Frontal cortex (tissue), 4 donors: ENCODE measurements around the gene RBM22. TPM values are rescaled to one million over a fixed set of nuclear protein-coding genes. Genes with fewer than 3 reads are reported as not detected.
"Not testable (repeated sequence)": the region's sequence is repeated elsewhere in the genome, so short reads cannot be mapped to it uniquely, and the experiment has no call there.

ENCODE experiments used
- DNase-seq, 2 donors: peaks; one replicate each; pipeline ENCODE4 v3.0.0; 2012; ENCODE audit warnings: low spot score in 2 of 2
- FAIRE-seq: peaks from 2 replicates; lab custom pipeline; 2012; peaks lifted over from hg19 to GRCh38; lab: Jason Lieb, UNC
- total RNA-seq: library from RNA; depleted of rRNA; stranded (reverse); fragments of >200 nt; gene quantifications from one replicate; pipeline ENCODE4 v1.2.3, GENCODE V29; 2014
- donor health status: control.
- donor health status: control.
- donor health status: control.

The RBM22 gene
- 25.3 TPM for total RNA-seq

DNA sequence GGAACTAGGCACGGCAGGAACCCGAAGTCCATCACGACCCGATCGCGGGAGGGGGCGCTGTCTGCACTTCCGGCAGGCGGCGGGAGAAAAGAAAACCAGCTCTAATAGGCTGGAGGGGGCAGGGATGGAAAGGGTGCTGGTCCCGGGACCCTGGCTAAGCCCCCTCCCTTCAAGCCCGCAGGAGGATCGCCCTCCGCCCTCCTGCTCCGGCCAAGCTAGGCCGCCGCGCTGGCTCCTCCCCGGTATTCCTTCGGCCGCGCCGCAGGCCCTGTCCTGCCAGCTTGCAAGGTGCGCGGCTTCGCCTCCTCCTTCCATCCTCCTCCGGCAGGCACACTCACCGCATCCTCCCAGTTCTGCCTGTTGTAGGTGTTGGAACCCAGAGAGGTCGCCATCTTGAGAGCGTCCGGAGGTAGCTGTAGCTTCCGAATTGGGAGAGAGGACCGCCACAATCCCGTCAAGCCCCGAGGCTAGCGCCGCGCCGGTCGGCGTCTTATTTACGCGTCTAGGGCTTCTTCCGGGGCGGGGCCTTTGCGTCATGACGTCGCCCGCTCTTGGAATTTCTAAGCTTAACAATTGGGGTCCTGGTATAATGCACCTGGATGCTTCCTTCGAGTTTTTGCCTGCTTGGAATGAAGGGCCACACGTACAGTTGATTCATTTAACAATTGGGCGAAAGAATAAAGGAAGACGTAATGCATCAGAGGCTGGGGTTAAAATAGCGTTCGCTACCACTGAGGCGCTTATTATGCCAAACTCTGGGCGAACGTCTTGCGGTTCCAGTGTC is at the start of gene RBM22:
RBM22 (minus strand) TSS at position 469 of the 784 bp plus-strand sequence; CDS start at position 392, 77 bp downstream.
- DNase-seq (peak; percentile 69 to 76), FAIRE-seq (no peak)

DNA sequence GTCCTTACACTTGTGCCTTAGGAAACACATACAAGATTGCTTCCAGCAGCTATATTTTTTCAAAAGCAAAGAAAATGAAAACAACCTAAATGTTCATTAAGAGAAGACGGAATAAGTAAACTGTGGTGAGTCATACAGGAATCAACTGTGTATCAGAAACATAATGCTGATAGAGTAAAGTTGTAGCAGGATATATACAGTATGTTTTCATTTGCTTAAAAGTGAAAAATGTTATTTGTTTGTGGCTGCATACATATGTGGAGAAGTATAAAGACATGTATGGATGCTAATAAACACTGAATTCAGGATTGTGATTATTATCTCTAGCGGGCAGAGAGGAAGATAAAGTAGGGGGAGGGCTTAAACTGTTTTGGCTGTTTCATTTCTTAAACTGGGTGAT is 49.6 kb upstream of the RBM22 start:
- FAIRE-seq: no peak

DNA sequence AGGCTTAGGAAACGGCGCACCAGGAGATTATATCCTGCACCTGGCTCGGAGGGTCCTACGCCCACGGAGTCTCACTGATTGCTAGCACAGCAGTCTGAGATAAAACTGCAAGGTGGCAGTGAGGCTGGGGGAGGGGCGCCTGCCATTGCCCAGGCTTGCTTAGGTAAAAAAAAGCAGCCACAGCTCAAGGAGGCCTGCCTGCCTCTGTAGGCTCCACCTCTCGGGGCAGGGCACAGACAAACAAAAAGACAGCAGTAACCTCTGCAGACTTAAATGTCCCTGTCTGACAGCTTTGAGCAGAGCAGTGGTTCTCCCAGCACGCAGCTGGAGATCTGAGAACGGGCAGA is 42.3 kb upstream of the RBM22 start:
- not testable (repeated sequence) for DNase-seq, FAIRE-seq

More for the DNA sequence above, 49.6 kb upstream of the RBM22 start:
- DNase-seq: no peak

DNA sequence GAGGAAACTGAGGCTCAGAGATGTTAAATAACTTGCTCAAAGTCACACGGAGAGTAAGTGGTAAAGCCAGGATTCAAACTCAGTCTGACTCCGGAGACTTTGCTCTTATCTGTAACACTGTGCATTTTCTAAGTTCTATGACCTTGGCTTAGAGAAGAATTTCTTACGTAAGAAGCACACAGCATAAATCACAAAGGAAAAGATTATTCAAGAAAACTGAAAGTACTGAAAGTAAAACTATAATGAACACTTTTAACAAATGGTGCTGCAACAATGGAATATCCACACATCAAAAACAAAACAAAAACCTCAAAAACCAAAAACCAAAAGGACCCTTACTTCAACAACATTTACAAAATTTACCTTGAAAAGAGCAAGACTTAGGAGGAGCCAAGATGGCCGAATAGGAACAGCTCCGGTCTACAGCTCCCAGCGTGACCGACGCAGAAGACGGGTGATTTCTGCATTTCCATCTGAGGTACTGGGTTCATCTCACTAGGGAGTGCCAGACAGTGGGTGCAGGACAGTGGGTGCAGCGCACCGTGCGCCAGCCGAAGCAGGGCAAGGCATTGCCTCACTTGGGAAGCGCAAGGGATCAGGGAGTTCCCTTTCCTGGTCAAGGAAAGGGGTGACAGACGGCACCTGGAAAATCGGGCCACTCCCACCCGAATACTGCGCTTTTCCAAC is 41.7 kb upstream of the RBM22 start:
- DNase-seq, FAIRE-seq: not testable (repeated sequence)

DNA sequence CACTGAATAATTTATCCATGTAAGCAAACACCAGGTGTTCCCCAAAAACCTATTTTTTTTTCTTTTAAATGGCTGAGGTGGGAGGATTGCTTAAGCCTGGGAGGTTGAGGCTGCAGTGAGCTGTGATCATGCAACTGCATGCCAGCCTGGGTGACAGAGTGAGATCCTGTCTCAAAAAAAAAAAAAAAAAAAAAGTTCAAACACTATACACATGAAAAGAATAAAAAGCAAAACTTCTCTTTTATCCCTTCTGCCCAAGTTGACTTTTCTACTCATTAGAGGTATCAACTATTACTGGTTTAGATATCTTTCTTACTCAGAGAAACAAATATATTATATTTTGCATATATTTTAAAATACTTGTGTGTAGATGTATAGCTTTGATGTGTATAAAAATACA is 40.1 kb upstream of the RBM22 start:
- DNase-seq: no peak
- no peak for FAIRE-seq

DNA sequence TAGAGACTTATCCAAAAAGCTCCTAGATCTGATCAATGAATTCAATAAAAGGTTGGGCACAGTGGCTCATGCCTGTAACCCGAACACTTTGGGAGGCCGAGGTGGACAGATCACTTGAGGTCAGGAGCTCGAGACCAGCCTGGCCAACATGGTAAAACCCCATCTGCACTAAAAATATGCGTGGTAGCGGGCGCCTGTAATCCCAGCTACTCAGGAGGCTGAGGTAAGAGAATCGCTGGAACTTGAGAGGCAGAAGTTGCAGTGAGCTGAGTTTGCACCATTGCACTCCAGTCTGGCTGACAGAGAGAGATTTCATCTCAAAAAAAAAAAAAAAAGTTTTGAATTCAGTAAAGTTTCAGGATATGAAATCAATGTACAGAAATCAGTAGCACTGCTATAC is 38.0 kb upstream of the RBM22 start:
- FAIRE-seq: no peak
- no peak for DNase-seq

DNA sequence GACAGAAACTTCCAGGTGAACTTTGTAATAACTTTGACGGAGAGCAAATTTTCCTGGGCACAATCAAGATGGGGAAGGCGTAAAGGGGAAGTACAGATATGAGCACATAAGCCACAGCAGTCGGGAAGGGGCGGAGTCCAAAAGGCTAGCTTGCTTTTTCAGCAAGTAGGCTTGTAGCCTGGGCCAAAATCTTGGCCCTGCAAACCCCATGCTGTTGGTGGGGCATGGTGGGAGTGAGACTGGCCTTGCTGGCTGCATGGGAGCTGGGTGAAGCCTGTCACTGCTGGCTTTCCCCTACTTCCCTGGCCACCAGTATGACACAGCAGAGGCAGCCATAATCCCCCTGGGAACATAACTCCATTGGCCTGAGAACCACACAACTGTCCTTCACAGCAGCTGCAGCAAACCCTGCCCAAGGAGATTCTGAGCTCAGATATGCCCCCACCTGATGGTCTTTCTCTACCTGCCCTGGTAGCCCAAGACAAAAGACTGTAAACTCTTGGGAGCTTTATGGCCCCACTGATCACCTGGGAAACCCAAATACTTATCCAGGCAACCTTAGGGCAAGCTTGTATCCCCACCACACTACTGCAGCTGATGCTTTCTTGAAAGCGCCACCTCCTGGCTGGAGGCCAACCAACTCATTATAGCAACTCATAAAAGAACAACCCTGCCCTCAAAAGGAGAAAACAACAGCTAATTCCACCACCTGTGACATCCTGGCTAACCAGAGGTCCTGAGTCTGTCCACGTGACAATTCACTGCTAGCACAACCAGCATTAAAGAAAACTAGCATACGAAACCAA is 33.9 kb upstream of the RBM22 start:
- DNase-seq (no peak), FAIRE-seq (no peak)

DNA sequence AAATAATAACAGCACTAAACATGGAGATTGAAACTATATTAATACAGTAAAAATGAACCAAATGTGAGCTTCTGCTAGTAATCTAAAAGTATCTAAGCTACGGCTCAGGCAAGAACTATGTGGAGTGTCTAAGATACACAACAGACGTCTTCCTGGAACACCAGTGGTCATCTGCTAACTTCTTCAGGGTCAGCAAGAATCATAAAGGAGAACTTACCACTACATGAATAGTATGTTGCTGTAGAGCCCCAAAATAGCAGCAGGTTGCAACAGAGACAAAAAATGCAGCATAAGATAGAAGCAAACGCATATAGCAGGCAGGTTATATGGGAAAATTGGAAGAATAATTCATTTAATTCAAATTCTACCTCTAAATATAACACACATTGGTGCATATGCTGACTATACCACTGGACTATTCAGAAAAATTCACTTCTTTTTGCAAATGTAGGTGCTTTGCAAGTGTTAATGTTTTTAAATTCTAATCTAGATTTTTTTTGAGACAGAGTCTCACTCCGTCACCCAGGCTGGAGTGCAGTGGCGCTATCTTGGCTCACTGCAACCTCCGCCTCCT is 30.9 kb upstream of the RBM22 start:
- FAIRE-seq (no peak), DNase-seq (peak in 1 of 2 donors; percentile 9)

DNA sequence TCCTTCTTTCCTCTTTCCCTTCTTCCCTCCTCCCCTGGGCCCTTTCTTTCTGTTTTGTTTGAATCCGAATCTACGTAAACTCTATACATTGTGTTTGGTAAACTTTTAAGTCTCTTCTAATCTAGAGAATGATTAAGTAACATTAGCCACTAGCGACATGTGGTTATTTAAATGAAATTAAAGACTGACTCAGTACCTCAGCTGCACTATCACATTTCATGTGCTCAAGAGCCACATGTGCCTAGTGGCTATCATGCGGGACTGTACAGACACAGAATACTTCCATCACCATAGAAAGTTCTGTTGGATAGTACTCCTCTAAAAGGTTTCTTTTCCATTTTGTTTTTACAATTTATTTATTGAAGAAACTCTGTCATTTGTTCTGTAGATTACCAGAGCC is 29.0 kb upstream of the RBM22 start:
- FAIRE-seq (no peak), DNase-seq (no peak)

DNA sequence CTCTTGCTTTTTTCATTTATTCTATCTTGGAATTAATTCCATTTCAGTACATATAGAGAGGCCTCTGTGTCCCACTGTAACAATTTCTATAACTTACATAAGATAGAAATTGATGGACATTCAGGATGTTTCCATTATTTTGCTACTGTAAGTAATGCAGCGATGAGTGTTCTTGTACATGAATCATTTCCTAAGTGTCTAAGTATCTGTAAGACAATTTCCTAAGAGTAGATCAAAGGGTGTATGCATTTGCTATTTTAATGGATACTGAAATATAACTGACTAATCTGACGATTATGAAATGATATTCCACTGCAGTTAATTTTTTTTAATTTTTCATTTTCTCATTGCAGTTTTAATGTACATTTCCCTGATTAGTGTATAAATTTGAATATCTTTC is 23.0 kb upstream of the RBM22 start:
- no peak for DNase-seq
- FAIRE-seq: no peak

DNA sequence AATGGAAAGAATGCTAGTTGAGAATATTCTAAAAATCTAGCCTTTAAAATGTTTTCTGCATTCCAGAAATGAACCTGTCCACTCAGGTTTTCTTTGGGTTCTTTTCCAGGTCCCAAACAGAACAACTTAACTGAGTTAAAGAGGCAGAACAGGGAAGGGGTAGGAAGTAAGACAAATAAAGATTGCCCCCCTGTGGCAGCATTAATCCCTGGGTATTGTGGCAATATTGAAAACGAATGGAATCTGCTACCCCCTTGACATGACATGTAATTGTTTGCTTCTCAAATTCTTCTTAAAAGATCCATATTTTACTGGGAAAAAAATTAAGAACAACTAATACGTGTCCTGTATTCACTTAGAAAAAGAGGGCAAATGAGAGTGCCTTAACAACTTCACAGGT is 9.3 kb upstream of the RBM22 start:
- no peak for DNase-seq
- FAIRE-seq: no peak

DNA sequence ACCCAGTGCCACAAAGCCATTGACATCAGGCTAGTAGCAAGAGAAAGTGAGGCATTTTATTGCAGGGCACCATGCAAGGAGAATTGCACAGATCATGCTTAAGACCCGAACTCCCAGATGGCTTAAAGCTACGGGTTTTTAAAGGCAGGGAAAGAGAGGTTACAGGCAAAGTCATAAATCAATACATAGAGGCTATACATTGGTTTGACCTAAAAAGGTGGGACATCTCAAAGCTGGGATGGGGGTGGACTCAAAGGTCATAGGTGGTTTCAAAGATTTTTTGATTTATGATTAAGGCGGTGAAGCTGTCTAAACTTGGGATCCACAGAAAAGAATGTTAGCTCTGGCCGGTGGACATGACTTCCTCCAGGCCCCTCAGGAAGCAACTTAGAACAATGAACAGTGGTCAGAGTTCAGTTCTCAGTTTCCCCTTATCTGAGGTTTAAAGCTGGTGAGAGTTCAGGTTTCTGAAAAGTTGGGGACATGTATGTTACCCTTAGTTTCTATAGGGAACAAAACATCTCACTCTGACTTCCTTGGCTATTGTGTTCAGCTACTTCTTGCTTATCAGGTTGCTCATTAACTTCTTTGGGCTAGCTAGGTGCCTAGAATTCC is 6.0 kb upstream of the RBM22 start:
- FAIRE-seq (no peak), DNase-seq (no peak)

DNA sequence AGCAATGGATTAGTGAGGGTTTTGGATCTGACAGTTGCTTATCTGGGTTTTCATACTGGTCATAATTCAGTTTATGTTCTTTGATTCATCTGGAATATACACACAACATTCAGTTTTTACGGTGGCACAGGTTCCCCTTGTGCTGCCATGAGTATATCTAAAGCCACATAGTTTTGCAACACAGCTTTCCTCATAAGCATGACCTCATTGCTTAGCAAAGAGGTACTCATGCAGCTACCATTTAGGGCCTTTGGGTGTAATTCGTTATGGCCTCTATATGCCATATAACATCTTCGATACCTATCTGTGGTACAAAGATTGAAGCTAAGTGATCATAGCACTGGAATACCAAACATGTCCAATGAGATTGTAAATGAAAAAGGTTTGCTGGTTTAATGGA is 2.9 kb upstream of the RBM22 start:
- FAIRE-seq (no peak), DNase-seq (no peak)

DNA sequence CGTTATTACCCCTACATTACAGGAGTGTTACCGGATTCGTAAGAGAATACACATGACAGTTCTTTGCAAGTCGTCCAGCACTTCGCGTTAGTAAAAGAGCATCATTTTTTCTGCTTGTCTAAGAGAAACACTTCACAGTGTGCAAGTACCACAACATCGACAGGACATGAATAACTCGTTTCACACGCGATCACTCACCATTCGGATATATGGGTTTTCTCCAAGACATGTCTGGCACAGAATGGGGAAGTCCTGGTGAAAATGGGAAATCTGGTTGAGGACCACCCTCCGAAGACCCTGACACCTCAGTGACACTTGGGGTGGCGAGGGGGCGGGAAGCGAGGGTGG is 642 bp downstream of the RBM22 start:
- FAIRE-seq (no peak), DNase-seq (no peak)

DNA sequence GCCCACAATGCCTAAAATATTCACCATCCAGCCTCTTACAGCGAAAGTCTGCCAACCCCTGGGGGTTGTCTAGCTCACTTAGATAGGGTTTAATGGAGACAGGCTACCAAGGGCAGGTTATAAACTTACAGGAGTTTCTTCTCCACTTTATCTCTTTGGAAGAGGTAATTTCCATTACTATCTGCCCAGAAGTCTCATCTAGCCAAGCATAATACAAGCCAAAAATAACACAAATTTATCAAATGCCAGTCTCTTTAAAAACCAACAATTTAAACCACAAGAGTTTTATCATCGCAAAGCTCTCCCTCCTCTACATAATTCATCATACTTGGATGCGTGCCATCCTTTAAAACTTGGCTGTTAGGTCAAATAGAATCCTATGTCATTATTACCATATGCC is 6.2 kb downstream of the RBM22 start:
- FAIRE-seq (no peak), DNase-seq (no peak)

DNA sequence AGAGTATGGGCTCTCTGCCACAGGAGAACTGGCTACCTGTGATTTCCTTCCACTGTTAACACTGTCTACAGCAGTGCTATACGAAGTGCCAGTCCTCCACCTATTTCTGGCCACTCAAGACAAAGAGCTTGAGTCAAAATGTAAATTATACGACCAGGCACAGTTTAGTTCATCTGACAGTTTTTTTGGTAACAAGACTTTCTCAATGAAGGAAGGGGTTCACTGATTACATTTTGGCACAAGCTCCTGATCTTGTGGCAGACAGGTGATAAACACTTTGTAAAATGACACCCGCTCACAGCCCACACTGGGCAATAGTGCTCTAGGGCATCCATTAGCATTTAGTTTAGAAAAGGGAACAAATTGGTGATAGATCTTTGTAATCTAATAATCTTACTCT is 8.6 kb downstream of the RBM22 start:
- FAIRE-seq (no peak), DNase-seq (no peak)

DNA sequence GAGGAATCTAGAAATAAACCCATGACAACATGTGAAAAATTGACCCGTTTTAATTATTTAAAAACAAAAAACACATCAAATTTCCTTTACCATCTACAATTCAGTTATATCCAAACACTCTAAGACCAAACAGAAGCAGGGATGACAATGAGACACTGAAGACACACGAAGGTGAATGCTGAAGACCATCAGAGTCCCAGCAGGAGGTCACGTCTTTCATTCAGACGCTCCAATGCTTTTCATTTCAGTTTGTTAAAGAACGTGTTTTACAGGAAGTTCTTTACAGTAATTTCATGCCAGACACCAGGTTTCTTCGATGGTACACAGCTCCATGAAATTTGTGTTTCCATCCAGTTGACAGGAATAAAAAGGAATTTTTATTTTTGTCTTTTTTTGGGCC is 10.1 kb downstream of the RBM22 start:
- no peak for FAIRE-seq
- no peak for DNase-seq

DNA sequence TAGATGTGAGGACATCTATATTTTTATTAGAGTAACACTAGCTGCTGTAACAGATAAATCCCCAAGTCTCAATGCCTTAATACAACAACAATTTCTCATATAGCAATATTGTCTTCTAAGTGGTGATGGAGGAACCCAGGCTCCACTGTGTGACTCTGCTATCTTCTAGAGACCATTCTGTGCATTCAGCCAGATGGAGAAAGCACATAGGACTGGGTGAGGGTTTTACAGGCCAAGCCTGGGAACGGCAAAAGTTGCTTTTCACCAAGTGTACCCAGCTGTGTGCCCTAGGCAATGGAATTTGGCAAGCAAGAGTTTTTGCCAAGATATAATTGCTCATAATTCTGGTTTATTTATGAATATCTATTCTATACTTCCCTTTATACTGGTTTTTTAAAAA is 11.7 kb downstream of the RBM22 start:
- DNase-seq (no peak), FAIRE-seq (no peak)

DNA sequence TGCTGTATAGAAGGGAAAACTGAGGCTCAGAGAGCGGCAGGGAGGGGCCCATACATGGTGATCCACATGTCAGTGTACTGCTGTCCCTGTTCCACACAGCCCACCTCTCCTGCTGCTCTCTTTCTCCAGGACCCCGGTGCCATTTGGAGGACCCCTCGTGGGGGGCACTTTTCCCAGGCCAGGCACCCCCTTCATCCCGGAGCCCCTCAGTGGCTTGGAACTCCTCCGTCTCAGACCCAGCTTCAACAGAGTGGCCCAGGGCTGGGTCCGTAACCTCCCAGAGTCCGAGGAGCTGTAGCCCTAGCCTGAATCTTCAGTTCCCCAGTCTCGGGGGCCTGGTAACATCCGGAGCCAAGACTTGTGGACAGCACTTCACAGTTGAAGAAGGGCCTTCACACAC is 24.3 kb downstream of the RBM22 start:
- FAIRE-seq (no peak), DNase-seq (no peak)

DNA sequence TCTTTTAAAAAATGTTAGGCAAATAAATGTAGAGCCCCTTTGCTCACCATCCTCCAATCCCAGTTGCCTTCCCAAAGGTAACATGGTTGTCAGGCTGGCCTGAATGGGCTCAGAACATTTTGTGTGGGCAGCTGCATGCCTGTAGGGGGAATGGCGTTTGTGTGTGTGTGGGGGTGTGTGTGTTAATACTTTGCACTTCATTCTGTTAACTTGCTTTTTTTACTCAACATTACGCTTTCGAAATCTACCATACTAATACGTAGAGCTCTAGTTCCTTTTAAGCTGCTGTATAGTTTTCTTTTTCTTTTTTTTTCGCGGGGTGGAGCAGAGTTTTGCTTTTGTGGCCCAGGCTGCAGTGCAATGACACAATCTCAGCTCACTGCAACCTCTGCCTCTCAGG is 25.8 kb downstream of the RBM22 start:
- FAIRE-seq (no peak), DNase-seq (no peak)
